K562 (cell line): Measurements from ENCODE around the gene KIFC3. TPM values are rescaled to one million over a fixed set of nuclear protein-coding genes. Genes with fewer than 3 reads are reported as not detected.

Experiments used
- ATAC-seq: fragments of 200-7000 bp; cut with Tn5 transposase; 3 replicates; pipeline ENCODE4 v1.9.1; 2020; ENCODE audit warnings: moderate library complexity
- BruUV-seq: library from RNA; stranded (reverse); fragments of 400-500 nt; replicated peaks from 2 replicates; lab custom pipeline; 2021; lab: Mats Ljungman, UMichigan
- CTCF ChIA-PET: fragments of 300-600 bp; formaldehyde crosslinking; extraction: SDS; loops from one replicate; lab custom pipeline; 2021; ENCODE audit warnings: low intra/inter-chr PET ratio; lab: Yijun Ruan, JAX
- POLR2A ChIA-PET: fragments of 300-600, 350-650 bp; sonication (Branson Sonifier 250); formaldehyde crosslinking; extraction: SDS; loops from one replicate; lab custom pipeline; 2021; ENCODE audit warnings: antibody characterized with exemption, inconsistent platforms; lab: Yijun Ruan, JAX
- DNase-seq, 4 experiments: peaks; one replicate each; pipeline versions ENCODE4 v3.0.0 to v3.0.0-alpha.2; 2011 to 2018; ENCODE audit warnings: low spot score in 3 of 4, mixed read lengths in 3 of 4; ENCODE audit errors: extremely low read depth in 1 of 4
- FAIRE-seq: peaks from 2 replicates; lab custom pipeline; 2011; peaks lifted over from hg19 to GRCh38; lab: Jason Lieb, UNC
- H2AFZ ChIP-seq: 2 replicates; pipeline ENCODE4 v1.6.0; 2011; ENCODE audit warnings: low read depth, low read length, control low read depth, inconsistent platforms
- H3K27ac ChIP-seq: fragments of 200-600 bp; 3 replicates; pipeline ENCODE4 v1.8.0; 2011; ENCODE audit warnings: low read depth, mild to moderate bottlenecking, control low read depth, inconsistent platforms, low read length, moderate library complexity, mixed read lengths; ENCODE audit errors: extremely low read depth
- H3K27me3 ChIP-seq, 2 experiments: fragments of 300-600 bp in 1 of 2; 2 replicates in 1 of 2; 3 replicates in 1 of 2; pipeline versions ENCODE4 v1.6.0 to v1.8.0; 2011; ENCODE audit warnings: inconsistent platforms in 2 of 2, low read length in 2 of 2, mild to moderate bottlenecking in 1 of 2, mixed read lengths in 1 of 2, moderate library complexity in 1 of 2; ENCODE audit not compliant: control insufficient read depth in 2 of 2, insufficient read depth in 2 of 2
- H3K36me3 ChIP-seq: fragments of 300-600 bp; 3 replicates; pipeline ENCODE4 v1.8.0; 2011; ENCODE audit warnings: mild to moderate bottlenecking, low read length, inconsistent platforms; ENCODE audit not compliant: control insufficient read depth, insufficient read depth
- H3K4me1 ChIP-seq, 2 experiments: fragments of 200-600 bp in 1 of 2; replicated peaks in 1 of 2; 2 replicates in 1 of 2; 3 replicates in 1 of 2; pipeline versions ENCODE4 v1.5.1 to v1.8.0; 2011; ENCODE audit warnings: inconsistent platforms in 2 of 2, low read length in 2 of 2, mild to moderate bottlenecking in 1 of 2, mixed read lengths in 1 of 2, moderate library complexity in 1 of 2; ENCODE audit not compliant: control insufficient read depth in 2 of 2, insufficient read depth in 2 of 2
- H3K4me2 ChIP-seq: 2 replicates; pipeline ENCODE4 v1.6.1; 2011; ENCODE audit warnings: low read length, control low read depth, inconsistent platforms, mixed read lengths; ENCODE audit not compliant: insufficient read depth
- H3K4me3 ChIP-seq: fragments of 200-600 bp; sonication (generic), shearing (Covaris generic); 2 replicates; pipeline ENCODE4 v1.5.1; 2016; ENCODE audit warnings: control low read depth, inconsistent platforms
- H3K79me2 ChIP-seq: fragments of 200-600 bp; 3 replicates; pipeline ENCODE4 v1.8.0; 2011; ENCODE audit warnings: low read length, inconsistent platforms; ENCODE audit not compliant: control insufficient read depth, insufficient read depth
- H3K9ac ChIP-seq, 2 experiments: 2 replicates each; pipeline versions ENCODE4 v1.6.0 to v1.6.1; 2011; ENCODE audit warnings: low read depth in 2 of 2, low read length in 2 of 2, control low read depth in 1 of 2, inconsistent platforms in 1 of 2, mild to moderate bottlenecking in 1 of 2, mixed read lengths in 1 of 2; ENCODE audit not compliant: insufficient read depth in 1 of 2
- H3K9me1 ChIP-seq: one replicate; pipeline ENCODE4 v1.6.0; 2011; ENCODE audit warnings: inconsistent platforms, mild to moderate bottlenecking, low read length, moderate library complexity; ENCODE audit not compliant: control insufficient read depth, insufficient read depth
- H3K9me3 ChIP-seq: replicated peaks from 2 replicates; pipeline ENCODE4 v1.5.1; 2011; ENCODE audit warnings: low read depth, low read length, inconsistent platforms; ENCODE audit not compliant: control insufficient read depth, insufficient read depth
- H4K20me1 ChIP-seq: replicated peaks from 2 replicates; pipeline ENCODE4 v1.6.1; 2011; ENCODE audit warnings: low read length, inconsistent platforms, mixed read lengths; ENCODE audit not compliant: control insufficient read depth, insufficient read depth
- CBFA2T2 ChIP-seq: fragments of 450-650 bp; conservative IDR thresholded peaks from 2 replicates; pipeline ENCODE4 v1.6.1; 2017; ENCODE audit warnings: mild to moderate bottlenecking
- CBFA2T3 ChIP-seq: fragments of 450-650 bp; IDR thresholded peaks from 2 replicates; pipeline ENCODE4 v1.6.1; 2017
- GATA2 ChIP-seq: sonication (generic); formaldehyde crosslinking; IDR thresholded peaks from 2 replicates; pipeline ENCODE4 v1.4.0; 2020; ENCODE audit warnings: mild to moderate bottlenecking, missing genetic modification reagents
- GATAD2A ChIP-seq: fragments of 450-650 bp; IDR thresholded peaks from 2 replicates; pipeline ENCODE4 v1.6.1; 2017
- KLF16 ChIP-seq: IDR thresholded peaks from 2 replicates; pipeline ENCODE4 v1.6.1; 2016; ENCODE audit warnings: antibody characterized with exemption
- MEF2A ChIP-seq: IDR thresholded peaks from 2 replicates; pipeline ENCODE4 v1.6.1; 2011; ENCODE audit warnings: low read depth, mild to moderate bottlenecking, low read length, moderate library complexity; ENCODE audit not compliant: control insufficient read depth
- POLR2AphosphoS5 ChIP-seq: IDR thresholded peaks from 2 replicates; pipeline ENCODE4 v1.6.1; 2011; ENCODE audit warnings: mild to moderate bottlenecking, low read depth, low read length, moderate library complexity; ENCODE audit not compliant: control insufficient read depth, insufficient read depth
- TAL1 ChIP-seq: fragments of 450-650 bp; IDR thresholded peaks from 2 replicates; pipeline ENCODE4 v1.6.1; 2016; ENCODE audit warnings: mild to moderate bottlenecking
- TCF3 ChIP-seq: sonication (generic); formaldehyde crosslinking; IDR thresholded peaks from 2 replicates; pipeline ENCODE4 v1.4.0; 2020; ENCODE audit warnings: mild to moderate bottlenecking, missing genetic modification reagents
- TEAD4 ChIP-seq, 2 experiments: sonication (generic) in 1 of 2; formaldehyde crosslinking in 1 of 2; IDR thresholded peaks; 2 replicates each; pipeline versions ENCODE4 v1.6.1 to v1.8.0; 2012 to 2022; ENCODE audit warnings: borderline replicate concordance in 1 of 2, inconsistent platforms in 1 of 2, low read length in 1 of 2, mild to moderate bottlenecking in 1 of 2, missing genetic modification reagents in 1 of 2
- TFAP4 ChIP-seq: sonication (generic); formaldehyde crosslinking; IDR thresholded peaks from 2 replicates; pipeline ENCODE4 v1.8.0; 2022; ENCODE audit warnings: missing genetic modification reagents, mild to moderate bottlenecking, moderate library complexity, borderline replicate concordance
- TRIM24 ChIP-seq, 2 experiments: fragments of 450-650 bp; IDR thresholded peaks; 2 replicates each; pipeline ENCODE4 v1.6.1; 2016
- VEZF1 ChIP-seq: fragments of 200-800 bp; sonication (Bioruptor generic); IDR thresholded peaks from 2 replicates; pipeline ENCODE4 v1.6.1; 2017; ENCODE audit warnings: missing genetic modification characterization, missing compliant biosample characterization
- ZNF277 ChIP-seq: fragments of 250-450 bp; sonication (Bioruptor Pico); IDR thresholded peaks from 2 replicates; pipeline ENCODE4 v1.8.0; 2022; ENCODE audit warnings: inconsistent platforms, mild to moderate bottlenecking, moderate library complexity, borderline replicate concordance
- ZNF431 ChIP-seq: sonication (generic); formaldehyde crosslinking; IDR thresholded peaks from 2 replicates; pipeline ENCODE4 v1.8.0; 2022; ENCODE audit warnings: mild to moderate bottlenecking, missing genetic modification reagents
- WGBS: fragments of 100-300 bp; shearing (Covaris generic); methylation state at CpG from one replicate; pipeline ENCODE4 v1.1.6; 2016; ENCODE audit warnings: low coverage, mixed read lengths; ENCODE audit not compliant: insufficient coverage; ENCODE audit errors: missing lambda C conversion rate; 5-methylcytosine and 5-hydroxymethylcytosine counted together
- in situ Hi-C: fragments of 300-500 bp; cut with MboI; formaldehyde crosslinking; loops from 4 replicates; pipeline ENCODE4 v1.15.0; 2018; ENCODE audit warnings: inconsistent platforms, mixed read lengths
- intact Hi-C: fragments of 100-400 bp; cut with micrococcal nuclease; formaldehyde crosslinking; loops from 2 replicates; pipeline ENCODE4 v1.14.2; 2022
- polyA plus RNA-seq, 8 experiments: library from polyadenylated mRNA; depleted of rRNA in 4 of 8; stranded (reverse) in 5 of 8; unstranded in 3 of 8; fragments of >200 nt; fragmentation: Nextera tagmentation in 2 of 8; fragmentation: Illumina TruSeq in 1 of 8; extraction: Ambion mirVana in 2 of 8; extraction: Trizol in 1 of 8; gene quantifications; 2 replicates each; pipeline versions ENCODE4 v1.2.1 to v1.2.3, GENCODE V29; 2011 to 2014; ENCODE audit warnings: inconsistent platforms in 1 of 8, missing spikeins in 1 of 8
- total RNA-seq, 7 experiments: library from RNA; depleted of rRNA in 6 of 7; stranded (reverse); fragments of >200 nt in 6 of 7; fragmentation: Illumina TruSeq in 2 of 7; extraction: Trizol in 2 of 7; gene quantifications; 2 replicates each; pipeline versions ENCODE4 v1.2.1 to v1.2.3, GENCODE V29; 2011 to 2021; ENCODE audit warnings: low replicate concordance in 1 of 7

The KIFC3 gene
- total and polyA plus RNA-seq, 9 of the 15 experiments (the other 6 are each of a cell fraction or from before 2014, with no cell fraction given), result 0.23 to 105 (median 26.2) TPM

GRCh38 chr16:57846078-57846697 is 43.9 kb upstream of the KIFC3 start:
- no peaks in the 10 kb centered on the region for H4K20me1 ChIP-seq
- H3K9ac ChIP-seq, result no peak overlapping the region
- in situ Hi-C loops, result no loop called here
- ChIA-PET POLR2A (interaction anchor here (0.6 kb wide), 1 partner anchor 21 kb away, joined by 3 read pairs; no protein-coding TSS in a partner anchor), CTCF (no interaction called here)
- BruUV-seq, result no TSS peak
- DNase-seq, result peak in 1 of 4 experiments; percentile 12
- H3K4me2 ChIP-seq, result no peak overlapping the region
- FAIRE-seq, result no peak
- TF ChIP-seq CBFA2T3 (peak; percentile 69), ZNF431 (CRISPR knock-in tag) (no peak), KLF16 (0 out of 2 replicates have a peak, but pooled peaks have one; percentile 15), ZNF277 (CRISPR knock-in tag) (no peak), TFAP4 (CRISPR knock-in tag) (0 out of 2 replicates have a peak, but pooled peaks have one; percentile 26), TEAD4 (IDR thresholded peaks at IDR 0.05; ENCODE audit: low read length) (peak; percentile 59; the same call in 1 of the 2 replicates), TEAD4 (CRISPR knock-in tag; IDR thresholded peaks at IDR 0.05; ENCODE audit: borderline replicate concordance) (no peak), GATAD2A (no peak), POLR2AphosphoS5 (peak; percentile 22; the same call in 1 of the 2 replicates), TCF3 (CRISPR knock-in tag) (peak; percentile 61; the same call in 1 of the 2 replicates), TRIM24 (IDR thresholded peaks at IDR 0.05) (peak in 1 of 2 experiments; percentile 21; a peak in 2 of 4 replicates), GATA2 (CRISPR knock-in tag) (0 out of 2 replicates have a peak, but pooled peaks have one; percentile 26), TAL1 (peak; percentile 35; the same call in 1 of the 2 replicates), MEF2A (no peak), VEZF1 (CRISPR knock-in tag) (0 out of 2 replicates have a peak, but pooled peaks have one; percentile 10), CBFA2T2 (peak; percentile 66)
- H3K9me1 ChIP-seq, result no peaks in the 10 kb centered on the region
- H3K36me3 ChIP-seq, result no peaks in the 10 kb centered on the region
- H3K4me1 ChIP-seq, result no peaks in the 10 kb centered on the region
- peaks cover 26 to 49% of the 10 kb centered on the region in 2 experiments for H3K27me3 ChIP-seq
- H3K27ac ChIP-seq, result no peak overlapping the region
- intact Hi-C loops, result no loop called here
- H3K9me3 ChIP-seq, result no peaks in the 10 kb centered on the region
- no peaks in the 10 kb centered on the region for H3K79me2 ChIP-seq
- no peak overlapping the region for H2AFZ ChIP-seq
- H3K4me3 ChIP-seq, result no peak overlapping the region
- 11% methylated on average over 8 of the region's 9 CpGs for WGBS
- peak; percentile 63 for ATAC-seq
